Myocyte (in vitro differentiated cells): Measurements from ENCODE around the gene ATP7A. TPM values are rescaled to one million over a fixed set of nuclear protein-coding genes. Genes with fewer than 3 reads are reported as not detected.

Source experiments
- total RNA-seq: library from RNA; depleted of rRNA; stranded (reverse); fragments of >200 nt; gene quantifications from 2 replicates; pipeline ENCODE4 v1.2.3, GENCODE V29; 2014

Gene ATP7A
- total RNA-seq, 1 donor from 2014 or later, result 12.4 TPM

Other genes starting within 250 kb of the ATP7A start
- 64.6 and 72.4 TPM in 2 replicates for gene ATRX, start 124.5 kb upstream of the ATP7A start, total RNA-seq
- gene MAGT1, start 15.3 kb upstream of the ATP7A start, total RNA-seq, result 61.3 and 96.1 TPM in 2 replicates
- gene COX7B, start 11.2 kb upstream of the ATP7A start, total RNA-seq, result 269 and 380 TPM in 2 replicates
- not detected in 2 replicates for gene PGAM4, start 58.9 kb downstream of the ATP7A start, total RNA-seq
- gene PGK1, start 193.6 kb downstream of the ATP7A start, total RNA-seq, result 277 and 371 TPM in 2 replicates
- gene TAF9B, start 229.0 kb downstream of the ATP7A start, total RNA-seq, result 56.2 and 63.0 TPM in 2 replicates